ENCODE results near the gene SYNPR.

- TF ChIP-seq, protein P1, sequence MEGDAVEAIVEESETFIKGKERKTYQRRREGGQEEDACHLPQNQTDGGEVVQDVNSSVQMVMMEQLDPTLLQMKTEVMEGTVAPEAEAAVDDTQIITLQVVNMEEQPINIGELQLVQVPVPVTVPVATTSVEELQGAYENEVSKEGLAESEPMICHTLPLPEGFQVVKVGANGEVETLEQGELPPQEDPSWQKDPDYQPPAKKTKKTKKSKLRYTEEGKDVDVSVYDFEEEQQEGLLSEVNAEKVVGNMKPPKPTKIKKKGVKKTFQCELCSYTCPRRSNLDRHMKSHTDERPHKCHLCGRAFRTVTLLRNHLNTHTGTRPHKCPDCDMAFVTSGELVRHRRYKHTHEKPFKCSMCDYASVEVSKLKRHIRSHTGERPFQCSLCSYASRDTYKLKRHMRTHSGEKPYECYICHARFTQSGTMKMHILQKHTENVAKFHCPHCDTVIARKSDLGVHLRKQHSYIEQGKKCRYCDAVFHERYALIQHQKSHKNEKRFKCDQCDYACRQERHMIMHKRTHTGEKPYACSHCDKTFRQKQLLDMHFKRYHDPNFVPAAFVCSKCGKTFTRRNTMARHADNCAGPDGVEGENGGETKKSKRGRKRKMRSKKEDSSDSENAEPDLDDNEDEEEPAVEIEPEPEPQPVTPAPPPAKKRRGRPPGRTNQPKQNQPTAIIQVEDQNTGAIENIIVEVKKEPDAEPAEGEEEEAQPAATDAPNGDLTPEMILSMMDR (IDR thresholded peaks at IDR 0.05; ENCODE audit: low read depth, low read length), result no peak
- TF ChIP-seq MAX (IDR thresholded peaks at IDR 0.05; ENCODE audit: low read depth, low read length) (peak; percentile 3; the same call in 1 of the 2 replicates), POLR2A (IDR thresholded peaks at IDR 0.05; ENCODE audit: extremely low read depth, insufficient read length) (no peak)
Observed at GRCh38 chr3:63343674-63344073, 65.6 kb downstream of the SYNPR start.

All from NB4 (cell line).